HG02938 (cell line): Measurements from ENCODE around the gene GCNT1.
"Not testable (repeated sequence)": the region's sequence is repeated elsewhere in the genome, so short reads cannot be mapped to it uniquely, and the experiment has no call there.

Experiments used
- ATAC-seq: cut with Tn5 transposase; IDR thresholded peaks from one replicate; pipeline ENCODE4 v1.9.1; 2021; ENCODE audit warnings: mild to moderate bottlenecking, moderate library complexity; ENCODE audit not compliant: unreplicated experiment

The GCNT1 gene

DNA sequence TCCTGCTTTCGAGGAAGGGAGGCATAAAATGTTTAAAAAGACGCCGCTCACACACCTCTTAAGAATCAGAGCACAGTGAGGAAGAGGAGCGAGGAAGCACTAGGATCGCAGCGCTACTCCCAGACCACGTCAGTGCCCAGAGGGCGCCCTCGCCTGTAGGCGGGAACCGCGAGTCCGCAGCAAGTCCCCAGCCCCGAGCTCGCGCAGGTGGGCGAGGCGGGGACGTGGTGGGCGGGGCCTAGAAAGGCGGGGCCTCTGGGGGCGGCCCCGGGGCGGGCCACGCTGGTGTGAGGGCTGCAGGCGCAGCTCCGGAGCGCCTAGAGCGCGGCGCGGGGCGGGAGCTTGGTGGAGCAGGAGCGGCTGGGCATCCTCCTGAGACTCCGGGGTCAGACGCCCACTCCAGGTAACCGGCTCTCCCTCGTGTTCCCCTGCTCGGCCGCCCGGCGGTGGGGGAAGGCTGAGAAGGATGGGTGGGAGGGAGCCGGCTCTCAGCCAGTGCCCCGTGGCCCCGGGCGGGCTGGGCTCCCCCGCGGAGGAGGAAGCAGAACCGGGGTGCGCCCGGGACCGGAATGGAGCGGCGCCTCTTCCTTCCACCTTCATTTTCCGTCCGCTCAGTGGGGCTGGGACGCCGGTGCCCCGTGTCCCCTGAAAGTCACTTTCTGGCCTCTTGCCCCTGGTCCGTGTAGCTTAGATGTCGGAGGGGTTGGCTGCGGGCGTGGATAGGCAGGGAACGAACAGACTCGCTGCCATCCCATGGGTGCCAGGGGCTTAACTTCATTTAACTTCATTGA, at the start of gene GCNT1:
Gene GCNT1, plus strand, starts transcription at position 280 of the 791 bp plus-strand sequence. CDS start 43,200 bp downstream, outside the sequence.
- peak; percentile 77 for ATAC-seq

- ATAC-seq = no peak
These were observed 46.3 kb upstream of the GCNT1 start for GRCh38 chr9:76412638-76413037.

GRCh38 chr9:76413658-76414057, 45.3 kb upstream of the GCNT1 start:
- no peak for ATAC-seq

- ATAC-seq = peak; percentile 89
These were observed 44.3 kb upstream of the GCNT1 start for GRCh38 chr9:76414661-76415060.

DNA sequence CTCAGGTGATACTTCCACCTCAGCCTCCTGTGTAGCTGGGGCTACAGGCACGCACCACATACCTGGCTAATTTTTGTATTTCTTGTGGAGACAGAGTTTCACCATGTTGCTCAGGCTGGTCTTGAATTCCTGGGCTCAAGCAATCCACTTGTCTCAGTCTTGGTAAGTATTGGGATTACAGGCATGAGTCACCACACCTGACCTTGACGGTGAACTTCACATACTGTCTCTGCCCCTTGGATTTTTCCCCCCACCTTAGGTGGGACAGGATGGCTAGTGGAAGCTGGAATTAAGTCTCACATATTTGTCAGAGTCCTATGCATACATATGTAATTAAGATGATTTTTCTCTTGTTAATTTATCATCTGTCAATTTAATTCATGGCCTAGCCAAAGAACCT, 43.8 kb upstream of the GCNT1 start:
- no peak for ATAC-seq

- no peak for ATAC-seq
These were observed 43.3 kb upstream of the GCNT1 start for GRCh38 chr9:76415731-76416130.

DNA sequence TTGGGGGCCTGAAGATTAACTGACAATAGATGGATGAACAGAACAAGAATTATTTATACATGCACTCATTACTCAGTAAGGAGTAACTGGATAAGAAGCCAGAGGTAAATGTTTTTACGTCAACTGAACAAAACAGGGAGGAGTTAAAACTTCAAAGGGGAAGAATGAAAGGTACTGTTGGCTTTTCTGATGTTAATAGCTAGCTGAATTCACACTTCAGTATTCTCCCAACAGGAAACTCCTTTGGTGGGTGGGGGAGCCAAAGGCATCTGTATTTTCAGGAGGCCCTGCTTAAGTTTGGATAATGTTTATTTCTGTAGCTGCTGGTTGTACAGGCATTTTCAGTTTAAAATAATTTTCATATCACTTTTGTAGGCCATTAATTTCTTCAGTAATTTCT, 41.6 kb upstream of the GCNT1 start:
- no peak for ATAC-seq

DNA sequence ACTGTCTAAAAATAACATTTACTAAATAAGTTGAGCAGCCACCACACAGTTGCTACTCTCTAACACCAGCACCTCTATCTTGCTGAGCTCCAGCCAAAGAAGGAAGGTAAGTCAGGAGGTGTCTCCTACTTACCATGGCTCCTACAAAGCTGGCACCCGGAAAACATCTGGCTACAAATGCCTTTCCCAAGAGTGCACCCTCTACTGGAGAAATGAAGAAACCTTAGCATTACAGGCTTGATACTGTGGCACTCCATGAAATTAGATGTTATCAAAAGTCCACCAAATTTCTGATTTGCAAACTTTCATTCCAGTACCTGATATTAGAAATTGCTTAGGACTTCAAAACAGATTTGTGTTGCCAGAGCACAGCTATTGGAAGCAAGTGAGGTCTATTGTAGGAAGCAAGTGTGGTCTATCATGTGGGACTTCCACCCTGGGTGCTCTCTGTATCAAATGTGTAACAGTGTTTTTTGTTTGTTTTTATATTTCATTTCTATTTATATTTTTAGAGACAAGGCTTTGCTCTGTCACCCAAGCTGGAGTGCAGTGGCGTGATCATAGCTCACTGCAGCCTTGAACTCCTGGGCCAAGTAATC, 39.1 kb upstream of the GCNT1 start:
- no peak for ATAC-seq

DNA sequence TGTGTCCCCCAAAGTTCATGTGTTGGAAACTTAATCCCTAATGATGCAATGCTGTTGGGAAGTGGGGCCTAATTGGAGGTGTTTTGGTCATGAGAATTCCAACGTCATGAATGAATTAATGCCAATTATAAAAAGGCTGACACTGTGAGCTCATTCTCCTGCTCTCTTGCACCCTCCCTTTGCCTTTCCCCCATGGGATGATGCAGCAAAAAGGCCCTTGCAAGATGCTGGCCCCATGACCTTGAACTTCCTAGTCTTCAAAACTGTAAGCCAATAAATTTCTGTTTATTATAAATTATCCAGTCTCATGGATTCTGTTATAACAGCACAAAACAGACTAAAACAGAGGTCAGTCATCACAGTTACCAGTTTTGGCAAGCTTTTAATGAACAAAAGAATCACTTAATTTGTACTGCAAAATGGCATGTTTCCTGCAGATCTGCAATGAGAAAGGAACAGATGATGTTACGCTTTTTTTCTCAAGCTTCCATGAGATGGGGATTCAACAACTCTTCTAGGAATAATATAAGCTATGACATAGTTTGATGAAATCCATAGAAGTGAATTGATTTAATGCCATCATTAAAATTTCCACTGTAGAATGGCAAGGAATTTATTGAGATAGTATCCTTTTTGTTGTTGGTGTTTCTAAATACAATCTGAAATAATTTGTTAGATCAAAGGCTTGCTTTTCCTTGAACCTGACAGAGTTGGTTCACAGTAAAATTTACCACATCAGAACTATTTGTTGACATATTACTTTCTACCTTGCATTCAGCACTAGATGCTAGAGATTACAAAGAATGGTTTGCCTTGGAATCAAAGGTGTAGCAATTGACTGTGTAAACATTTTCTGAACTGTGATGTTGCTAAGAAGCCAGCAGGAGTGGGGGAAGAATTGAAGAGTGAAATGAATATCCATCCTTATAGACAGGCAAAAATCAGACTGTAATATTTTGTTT, 35.5 kb upstream of the GCNT1 start:
- no peak for ATAC-seq

DNA sequence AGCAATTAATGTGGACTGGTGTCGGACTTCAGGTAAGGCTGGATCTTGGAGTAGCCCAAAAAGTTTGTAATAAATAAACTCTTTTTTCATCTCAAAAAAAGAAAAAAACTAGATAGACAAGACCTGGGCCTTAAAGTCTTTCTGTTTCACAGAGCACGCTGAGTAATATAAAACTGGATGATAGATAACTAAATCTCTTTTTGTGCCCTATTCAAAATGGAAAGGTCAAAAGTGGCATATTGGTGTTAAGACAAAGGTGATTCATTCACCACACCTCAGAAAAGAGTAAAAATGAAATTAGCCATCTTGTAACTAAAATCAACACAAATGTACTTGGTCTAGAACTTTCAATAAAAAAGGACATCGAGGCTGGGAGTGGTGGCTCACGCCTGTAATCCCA, 34.5 kb upstream of the GCNT1 start:
- ATAC-seq = no peak

DNA sequence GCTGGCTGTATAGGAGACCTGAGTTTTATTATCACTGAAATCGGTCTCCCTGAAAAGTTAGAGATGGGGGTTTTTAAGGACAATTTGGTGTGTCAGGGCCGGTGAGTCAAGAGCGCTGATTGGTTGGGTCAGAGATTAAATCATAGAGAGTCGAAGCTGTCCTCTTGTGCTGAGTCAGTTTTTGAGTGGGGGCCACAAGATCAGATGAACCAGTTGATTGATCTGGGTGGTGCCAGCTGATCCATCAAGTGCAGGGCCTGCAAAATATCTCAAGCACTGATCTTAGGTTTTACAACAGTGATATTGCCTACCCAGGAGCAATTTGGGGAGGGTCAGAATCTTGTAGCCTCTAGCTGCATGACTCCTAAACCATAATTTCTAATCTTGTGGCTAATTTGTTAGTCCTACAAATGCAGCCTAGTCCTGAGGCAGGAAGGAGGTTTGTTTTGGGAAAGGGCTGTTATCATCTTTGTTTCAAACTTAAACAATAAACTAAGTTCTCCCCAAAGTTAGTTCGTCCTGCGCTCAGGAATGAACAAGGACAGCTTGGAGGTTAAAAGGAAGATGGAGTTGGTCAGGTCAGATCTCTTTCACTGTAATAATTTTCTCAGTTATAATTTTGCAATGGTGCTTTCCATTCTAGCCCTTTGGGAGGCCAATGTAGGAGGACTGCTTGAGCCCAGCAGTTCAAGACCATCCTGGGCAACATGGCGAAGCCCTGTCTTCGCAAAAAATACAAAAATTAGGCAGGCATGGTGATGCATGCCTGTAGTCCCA, 33.1 kb upstream of the GCNT1 start:
- ATAC-seq = no peak

GRCh38 chr9:76426807-76427419, 32.1 kb upstream of the GCNT1 start:
- no peak for ATAC-seq

GRCh38 chr9:76431601-76432000, 27.4 kb upstream of the GCNT1 start:
- ATAC-seq = no peak

GRCh38 chr9:76433406-76433805, 25.6 kb upstream of the GCNT1 start:
- ATAC-seq = no peak

- ATAC-seq = no peak
These were observed 25.1 kb upstream of the GCNT1 start for GRCh38 chr9:76433836-76434235.

DNA sequence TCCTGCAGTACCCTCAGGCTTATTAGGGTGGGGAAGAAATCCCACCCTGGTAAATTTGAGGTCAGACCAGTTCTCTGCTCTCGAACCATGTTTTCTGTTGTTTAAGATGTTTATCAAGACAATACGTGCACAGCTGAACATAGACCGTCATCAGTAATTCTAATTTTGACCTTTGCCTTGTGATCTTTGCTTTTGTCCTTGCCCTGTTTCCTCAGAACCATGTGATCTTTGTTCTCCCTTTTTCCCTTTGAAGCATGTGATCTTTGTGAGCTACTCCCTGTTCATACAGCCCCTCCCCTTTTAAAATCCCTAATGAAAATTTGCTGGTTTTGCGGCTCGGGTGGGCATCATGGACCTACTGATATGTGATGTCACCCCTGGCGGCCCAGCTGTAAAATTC, 24.1 kb upstream of the GCNT1 start:
- ATAC-seq = not testable (repeated sequence)

DNA sequence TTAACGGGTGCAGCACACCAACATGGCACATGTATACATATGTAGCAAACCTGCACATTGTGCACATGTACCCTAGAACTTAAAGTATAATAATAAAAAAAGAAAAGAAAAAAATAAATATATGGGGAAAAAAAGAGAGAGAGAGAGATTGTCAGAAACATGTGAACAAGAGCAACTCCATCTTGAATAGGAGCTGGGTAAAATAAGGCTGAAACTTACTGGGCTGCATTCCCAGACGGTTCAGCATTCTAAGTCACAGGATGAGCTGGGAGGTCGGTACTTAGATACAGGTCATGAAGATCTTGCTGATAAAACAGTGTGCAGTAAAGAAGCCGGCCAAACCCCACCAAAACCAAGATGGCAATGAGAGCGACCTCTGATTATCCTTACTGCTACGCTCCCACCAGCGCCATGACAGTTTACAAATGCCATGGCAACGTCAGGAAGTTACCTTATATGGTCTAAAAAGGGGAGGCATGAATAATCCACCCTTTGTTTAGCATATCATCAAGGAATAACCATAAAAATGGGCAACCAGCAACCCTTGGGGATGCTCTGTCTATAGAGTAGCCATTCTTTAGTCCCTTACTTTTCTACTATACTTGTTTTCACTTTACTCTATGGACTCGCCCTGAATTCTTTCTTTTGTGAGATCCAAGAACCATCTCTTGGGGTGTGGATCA, 21.8 kb upstream of the GCNT1 start:
- not testable (repeated sequence) for ATAC-seq

DNA sequence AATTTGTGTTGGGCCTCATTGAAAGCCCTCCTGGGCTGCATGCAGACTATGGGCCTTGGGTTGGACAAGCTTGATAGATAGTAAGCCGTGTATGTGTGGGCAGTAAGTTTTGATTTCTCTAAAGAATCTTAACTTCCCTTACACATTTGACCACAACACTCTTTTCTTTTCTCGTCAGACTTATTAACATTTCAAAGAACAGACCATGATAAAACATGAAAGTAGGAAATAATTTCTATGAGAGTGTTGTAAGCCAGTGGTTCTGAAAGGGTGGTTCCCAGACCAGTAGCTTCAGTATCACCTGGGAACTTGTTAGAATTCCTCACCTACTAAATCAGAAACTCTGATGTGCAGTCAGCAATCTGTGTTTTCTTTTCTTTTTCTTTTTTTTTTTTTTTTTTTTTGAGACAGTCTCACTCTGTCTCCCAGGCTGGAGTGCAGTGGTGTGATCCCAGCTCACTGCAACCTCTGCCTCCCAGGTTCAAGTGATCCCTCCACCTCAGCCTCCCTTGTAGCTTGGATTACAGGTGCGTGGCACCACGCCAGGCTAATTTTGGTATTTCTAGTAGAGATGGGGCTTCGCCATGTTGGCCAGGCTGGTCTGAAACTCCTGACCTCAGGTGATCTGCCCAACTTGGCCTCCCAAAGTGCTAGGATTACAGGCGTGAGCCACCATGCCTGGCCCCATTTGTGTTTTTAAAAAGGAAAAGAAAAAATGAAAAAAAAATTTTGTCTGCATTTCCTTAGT, 20.0 kb upstream of the GCNT1 start:
- ATAC-seq = peak; percentile 67
